BLaER1 treated with 17β-estradiol and CSF1 and Interleukin-3, amounts not matched to agents 10 nM and 100 nM (cell line): Measurements from ENCODE around the gene OSCP1.

Experiments used
- H3K27ac ChIP-seq, 11 experiments: shearing (Covaris generic); formaldehyde crosslinking; 2 replicates each; pipeline ENCODE4 v1.8.1; 2022
- H3K27me3 ChIP-seq, 11 experiments: shearing (Covaris generic); formaldehyde crosslinking; 2 replicates each; pipeline ENCODE4 v1.8.1; 2022
- H3K36me3 ChIP-seq, 11 experiments: shearing (Covaris generic); formaldehyde crosslinking; 2 replicates each; pipeline ENCODE4 v1.8.1; 2022
- H3K4me1 ChIP-seq, 10 experiments: shearing (Covaris generic); formaldehyde crosslinking; 2 replicates each; pipeline ENCODE4 v1.8.1; 2022
- H3K4me2 ChIP-seq, 11 experiments: shearing (Covaris generic); formaldehyde crosslinking; 2 replicates each; pipeline ENCODE4 v1.8.1; 2022
- H3K4me3 ChIP-seq, 10 experiments: shearing (Covaris generic); formaldehyde crosslinking; 2 replicates each; pipeline ENCODE4 v1.8.1; 2022
- H3K9ac ChIP-seq, 11 experiments: shearing (Covaris generic); formaldehyde crosslinking; 2 replicates each; pipeline ENCODE4 v1.8.1; 2022
- H3K9me3 ChIP-seq, 11 experiments: shearing (Covaris generic); formaldehyde crosslinking; replicated peaks in 1 of 11; 2 replicates each; pipeline ENCODE4 v1.8.1; 2022
- H4K20me1 ChIP-seq, 11 experiments: shearing (Covaris generic); formaldehyde crosslinking; 2 replicates each; pipeline ENCODE4 v1.8.1; 2022
- Cebpa-rat ChIP-seq, 11 experiments: shearing (Covaris generic); IDR thresholded peaks; 2 replicates each; pipeline ENCODE4 v1.8.1; 2022

OSCP1 gene

GRCh38 chr1:36486439-36487335 is 36.4 kb upstream of the OSCP1 start:
- peak overlapping the region in 1 of 11 experiments; percentile 7; a peak in 3 of 22 replicates for H3K9ac ChIP-seq
- peak overlapping the region in 10 of 11 experiments; percentile 10 to 74 (median 64); a peak in 19 of 22 replicates for H3K4me2 ChIP-seq
- H3K9me3 ChIP-seq, result peaks cover 0 to 4% (median 0%) of the 10 kb centered on the region in 11 experiments; a peak in 2 of 22 replicates
- TF ChIP-seq Cebpa-rat (IDR thresholded peaks at IDR 0.05), result peak in 2 of 11 experiments; percentile 12 to 35; a peak in 1 of 22 replicates
- peak overlapping the region in 8 of 11 experiments; percentile 1 to 61 (median 40); a peak in 13 of 22 replicates for H3K27ac ChIP-seq
- H3K4me1 ChIP-seq, result peaks cover 23 to 56% (median 43%) of the 10 kb centered on the region in 10 experiments
- H3K27me3 ChIP-seq, result no peaks in the 10 kb centered on the region
- no peak overlapping the region for H3K4me3 ChIP-seq
- H4K20me1 ChIP-seq, result no peaks in the 10 kb centered on the region
- no peaks in the 10 kb centered on the region for H3K36me3 ChIP-seq

- peaks cover 26 to 56% (median 46%) of the 10 kb centered on the region in 10 experiments for H3K4me1 ChIP-seq
- no peaks in the 10 kb centered on the region for H3K27me3 ChIP-seq
- H3K4me3 ChIP-seq, result no peak overlapping the region
- peaks cover 0 to 4% (median 0%) of the 10 kb centered on the region in 11 experiments; a peak in 2 of 22 replicates for H3K9me3 ChIP-seq
- peak overlapping the region in 6 of 11 experiments; percentile 3 to 49 (median 36); a peak in 6 of 22 replicates for H3K27ac ChIP-seq
- no peak overlapping the region for H3K9ac ChIP-seq
- no peak for TF ChIP-seq Cebpa-rat (IDR thresholded peaks at IDR 0.05)
- H3K4me2 ChIP-seq, result peak overlapping the region in 10 of 11 experiments; percentile 10 to 71 (median 54); a peak in 17 of 22 replicates
- no peaks in the 10 kb centered on the region for H3K36me3 ChIP-seq
- H4K20me1 ChIP-seq, result no peaks in the 10 kb centered on the region
Measured at GRCh38 chr1:36486093-36486438, 35.8 kb upstream of the OSCP1 start.

GRCh38 chr1:36484099-36484498 is 33.8 kb upstream of the OSCP1 start:
- Histone ChIP-seq H3K4me3 (no peak overlapping the region), H3K4me1 (peaks cover 26 to 58% (median 47%) of the 10 kb centered on the region in 10 experiments), H3K4me2 (peak overlapping the region in 6 of 11 experiments; percentile 35 to 98 (median 94); a peak in 6 of 22 replicates), H3K27ac (peak overlapping the region in 6 of 11 experiments; percentile 75 to 88 (median 86); a peak in 8 of 22 replicates), H3K27me3 (no peaks in the 10 kb centered on the region), H3K36me3 (peaks cover 0 to 18% (median 0%) of the 10 kb centered on the region in 11 experiments; a peak in 7 of 22 replicates), H3K9ac (no peak overlapping the region), H3K9me3 (peaks cover 0 to 4% (median 0%) of the 10 kb centered on the region in 11 experiments; a peak in 2 of 22 replicates), H4K20me1 (no peaks in the 10 kb centered on the region)
- TF ChIP-seq Cebpa-rat (IDR thresholded peaks at IDR 0.05), result no peak

GRCh38 chr1:36482724-36483388 is 32.6 kb upstream of the OSCP1 start, which contains the start of gene CSF3R:
CSF3R (minus strand) TSS chr1:36482913; CDS start chr1:36479496, 3,417 bp downstream.
- Histone ChIP-seq H3K4me1 (peaks cover 26 to 58% (median 47%) of the 10 kb centered on the region in 10 experiments), H3K9ac (peak within 1 kb of the TSS; percentile 57 to 85 (median 73); a peak in 21 of 22 replicates), H3K4me2 (peak within 1 kb of the TSS; percentile 75 to 99 (median 96)), H3K36me3 (peaks cover 0 to 20% (median 0%) of the 10 kb centered on the region in 11 experiments; a peak in 7 of 22 replicates), H3K4me3 (peak within 1 kb of the TSS; percentile 12 to 69 (median 59); a peak in 17 of 20 replicates), H3K27ac (peak within 1 kb of the TSS; percentile 35 to 88 (median 80); a peak in 21 of 22 replicates), H3K9me3 (no peaks in the 10 kb centered on the region), H3K27me3 (no peaks in the 10 kb centered on the region), H4K20me1 (no peaks in the 10 kb centered on the region)
- TF ChIP-seq Cebpa-rat (IDR thresholded peaks at IDR 0.05), result peak in 8 of 11 experiments; percentile 17 to 95 (median 71); a peak in 10 of 22 replicates

GRCh38 chr1:36481771-36482723 is 31.8 kb upstream of the OSCP1 start:
- TF ChIP-seq Cebpa-rat (IDR thresholded peaks at IDR 0.05), result no peak
- Histone ChIP-seq H3K4me1 (peaks cover 26 to 52% (median 44%) of the 10 kb centered on the region in 10 experiments), H3K4me3 (peak overlapping the region; percentile 12 to 69 (median 59); a peak in 17 of 20 replicates), H3K9me3 (no peaks in the 10 kb centered on the region), H3K27ac (peak overlapping the region; percentile 35 to 88 (median 80); a peak in 21 of 22 replicates), H3K27me3 (no peaks in the 10 kb centered on the region), H3K4me2 (peak overlapping the region; percentile 75 to 99 (median 96)), H4K20me1 (no peaks in the 10 kb centered on the region), H3K36me3 (peaks cover 0 to 20% (median 0%) of the 10 kb centered on the region in 11 experiments; a peak in 7 of 22 replicates), H3K9ac (peak overlapping the region; percentile 57 to 85 (median 73); a peak in 21 of 22 replicates)

GRCh38 chr1:36481091-36481490 is 30.8 kb upstream of the OSCP1 start:
- TF ChIP-seq Cebpa-rat (IDR thresholded peaks at IDR 0.05), result no peak
- H3K36me3 ChIP-seq, result peaks cover 0 to 20% (median 0%) of the 10 kb centered on the region in 11 experiments; a peak in 7 of 22 replicates
- no peaks in the 10 kb centered on the region for H3K9me3 ChIP-seq
- H3K4me3 ChIP-seq, result peak overlapping the region in 4 of 10 experiments; percentile 59 to 64 (median 61); a peak in 7 of 20 replicates
- H3K27me3 ChIP-seq, result no peaks in the 10 kb centered on the region
- peak overlapping the region in 10 of 11 experiments; percentile 80 to 99 (median 96); a peak in 19 of 22 replicates for H3K4me2 ChIP-seq
- peak overlapping the region in 2 of 11 experiments; percentile 17 to 88; a peak in 2 of 22 replicates for H3K27ac ChIP-seq
- no peaks in the 10 kb centered on the region for H4K20me1 ChIP-seq
- peak overlapping the region in 4 of 11 experiments; percentile 71 to 85 (median 80); a peak in 6 of 22 replicates for H3K9ac ChIP-seq
- peaks cover 26 to 43% (median 35%) of the 10 kb centered on the region in 10 experiments for H3K4me1 ChIP-seq

GRCh38 chr1:36480161-36480560 is 29.9 kb upstream of the OSCP1 start:
- H3K27me3 ChIP-seq, result no peaks in the 10 kb centered on the region
- no peak overlapping the region for H3K9ac ChIP-seq
- peak overlapping the region in 2 of 11 experiments; percentile 21 to 96; a peak in 3 of 22 replicates for H3K4me2 ChIP-seq
- H3K4me1 ChIP-seq, result peaks cover 20 to 38% (median 33%) of the 10 kb centered on the region in 10 experiments
- H4K20me1 ChIP-seq, result no peaks in the 10 kb centered on the region
- no peak overlapping the region for H3K4me3 ChIP-seq
- H3K9me3 ChIP-seq, result no peaks in the 10 kb centered on the region
- TF ChIP-seq Cebpa-rat (IDR thresholded peaks at IDR 0.05), result no peak
- H3K27ac ChIP-seq, result no peak overlapping the region
- peaks cover 0 to 24% (median 0%) of the 10 kb centered on the region in 11 experiments; a peak in 7 of 22 replicates for H3K36me3 ChIP-seq
